KOPT-K1 (cell line): Measurements from ENCODE around the gene ILK.

Experiments
- H3K27ac ChIP-seq: fragments of 200-600 bp; sonication (generic); 2 replicates; pipeline ENCODE4 v1.5.1; 2016; ENCODE audit warnings: antibody characterized with exemption, mild to moderate bottlenecking, low read depth, low read length; ENCODE audit not compliant: poor library complexity, severe bottlenecking
- H3K36me3 ChIP-seq: fragments of 200-600 bp; sonication (generic); 2 replicates; pipeline ENCODE4 v1.5.1; 2017; ENCODE audit warnings: antibody characterized with exemption, mild to moderate bottlenecking, low read length, moderate library complexity; ENCODE audit not compliant: insufficient read depth
- H3K9me3 ChIP-seq: fragments of 200-600 bp; sonication (generic); 2 replicates; pipeline ENCODE4 v1.5.1; 2017; ENCODE audit warnings: antibody characterized with exemption, low read length, mild to moderate bottlenecking; ENCODE audit not compliant: insufficient read depth, poor library complexity, severe bottlenecking

The ILK gene

GRCh38 chr11:6620636-6621035 lies 17.1 kb downstream of the ILK start:
- Histone ChIP-seq H3K27ac (no peak overlapping the region), H3K9me3 (no peaks in the 10 kb centered on the region), H3K36me3 (peaks cover 17% of the 10 kb centered on the region; the same call in 1 of the 2 replicates)

- no peaks in the 10 kb centered on the region for H3K9me3 ChIP-seq
- peaks cover 22% of the 10 kb centered on the region; the same call in 1 of the 2 replicates for H3K36me3 ChIP-seq
- H3K27ac ChIP-seq = no peak overlapping the region
Measured at GRCh38 chr11:6621711-6622211, 18.2 kb downstream of the ILK start.

- no peaks in the 10 kb centered on the region for H3K9me3 ChIP-seq
- H3K36me3 ChIP-seq = peaks cover 27% of the 10 kb centered on the region; the same call in 1 of the 2 replicates
- H3K27ac ChIP-seq = no peak overlapping the region
Measured at GRCh38 chr11:6622261-6623171, 18.9 kb downstream of the ILK start.

DNA sequence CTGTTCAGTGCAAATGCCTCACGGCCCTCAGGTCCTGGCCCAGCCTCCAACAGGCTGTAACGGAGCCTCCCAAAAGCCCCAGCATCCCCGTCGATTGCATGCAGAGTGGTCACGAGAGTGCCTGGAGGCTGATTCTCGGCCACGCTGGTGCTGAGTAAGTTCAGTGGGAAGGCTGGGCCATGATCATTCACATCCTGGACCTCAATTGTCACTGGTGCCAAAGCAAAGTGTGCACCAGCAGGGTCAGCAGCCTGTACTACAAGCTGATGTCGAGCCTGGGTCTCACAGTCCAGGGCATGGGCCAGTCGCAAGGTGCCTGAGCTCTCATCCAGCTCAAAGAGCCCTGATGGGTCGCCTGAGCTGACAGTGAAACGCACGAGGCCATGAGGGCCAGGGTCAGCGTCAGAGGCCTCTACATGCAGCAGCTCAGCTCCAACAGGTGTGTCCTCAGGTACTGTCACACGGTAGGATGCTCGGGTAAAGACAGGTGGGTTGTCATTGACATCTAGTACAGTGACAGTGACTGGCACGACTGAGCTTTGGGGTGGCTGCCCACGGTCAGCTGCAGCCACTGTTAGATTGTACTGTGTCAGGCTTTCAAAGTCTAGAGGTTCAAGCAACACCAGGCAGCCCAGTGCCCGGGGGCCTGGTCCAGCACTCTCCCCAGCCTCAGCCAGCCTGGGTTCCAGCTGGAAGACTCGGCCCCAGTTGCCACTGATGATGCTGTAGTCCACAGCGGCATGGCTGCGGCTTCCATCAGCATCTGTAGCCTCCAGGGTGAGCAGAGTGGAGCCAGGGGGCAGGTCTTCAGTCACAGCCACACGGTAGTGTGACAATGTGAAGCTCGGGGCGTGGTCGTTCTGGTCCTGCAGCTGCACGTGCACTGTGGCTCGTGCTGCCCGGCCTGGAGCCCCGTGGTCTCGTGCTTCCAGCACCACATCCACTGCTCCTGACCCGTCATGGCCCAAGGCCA lies 20.1 kb downstream of the ILK start:
- Histone ChIP-seq H3K9me3 (no peaks in the 10 kb centered on the region), H3K36me3 (peaks cover 27% of the 10 kb centered on the region; the same call in 1 of the 2 replicates), H3K27ac (no peak overlapping the region)

DNA sequence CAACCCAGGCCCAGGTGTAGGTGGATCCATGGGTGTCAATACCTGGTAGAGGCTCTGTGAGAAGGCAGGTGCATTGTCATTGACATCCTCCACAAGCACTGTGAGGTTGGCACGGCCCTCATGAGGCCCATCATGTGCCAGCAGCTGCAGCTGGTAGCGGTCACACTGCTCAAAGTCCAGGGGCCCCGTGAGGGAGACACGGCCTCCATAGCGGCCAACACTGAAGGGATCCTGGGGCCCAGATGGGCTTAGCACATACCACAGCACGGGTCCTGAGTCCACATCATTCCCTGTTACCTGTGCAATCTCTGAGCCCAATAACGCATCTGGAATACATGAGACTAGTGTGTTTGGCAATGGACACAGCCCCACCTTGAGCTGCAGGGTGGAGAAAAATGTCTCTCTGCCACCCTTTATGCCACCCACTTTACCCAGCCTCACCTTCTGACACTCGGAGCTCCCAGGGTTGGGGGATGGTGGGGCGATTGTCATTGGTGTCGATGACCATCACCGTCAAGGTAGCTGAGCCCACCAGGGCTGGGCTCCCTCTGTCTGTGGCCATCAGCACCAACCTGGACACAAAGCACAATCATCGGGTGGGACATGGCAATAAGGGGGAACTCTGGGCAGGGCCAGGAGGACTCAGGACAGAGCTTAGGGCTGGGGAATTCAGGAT lies 21.7 kb downstream of the ILK start:
- no peak overlapping the region for H3K27ac ChIP-seq
- no peaks in the 10 kb centered on the region for H3K9me3 ChIP-seq
- H3K36me3 ChIP-seq = peaks cover 38% of the 10 kb centered on the region; the same call in 1 of the 2 replicates

DNA sequence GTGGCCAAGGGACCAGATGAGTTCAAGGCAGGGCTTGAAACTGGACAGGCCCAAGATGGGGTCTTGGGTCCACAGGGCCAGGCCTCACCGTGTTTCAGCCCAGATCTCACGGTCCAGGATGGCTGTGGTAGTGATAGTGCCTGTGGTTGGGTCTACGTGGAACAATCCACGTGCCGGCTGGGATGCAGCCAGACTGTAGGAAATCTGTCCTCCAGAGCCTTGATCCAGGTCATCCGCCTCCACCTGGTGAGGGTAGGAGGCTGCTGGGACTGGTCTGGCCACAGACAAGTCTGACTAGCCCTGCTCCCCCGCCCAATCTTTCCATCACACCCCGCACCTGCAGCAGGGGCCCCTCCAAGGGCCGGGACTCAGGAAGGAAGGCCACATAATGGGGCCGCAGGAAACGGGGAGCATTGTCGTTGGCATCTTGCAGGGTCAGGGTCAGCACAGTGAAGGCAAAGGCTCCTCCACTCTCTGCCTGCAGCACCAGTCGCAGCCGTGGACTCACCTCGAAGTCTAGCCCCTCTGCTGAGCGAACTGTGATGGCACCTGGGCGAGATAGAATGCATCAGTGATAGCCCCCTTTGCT lies 22.4 kb downstream of the ILK start:
- peaks cover 42% of the 10 kb centered on the region; the same call in 1 of the 2 replicates for H3K36me3 ChIP-seq
- H3K9me3 ChIP-seq = no peaks in the 10 kb centered on the region
- H3K27ac ChIP-seq = no peak overlapping the region

GRCh38 chr11:6626971-6627761 lies 23.6 kb downstream of the ILK start:
- Histone ChIP-seq H3K36me3 (peaks cover 53% of the 10 kb centered on the region; the same call in 1 of the 2 replicates), H3K27ac (peak overlapping the region; percentile 41), H3K9me3 (no peaks in the 10 kb centered on the region)

DNA sequence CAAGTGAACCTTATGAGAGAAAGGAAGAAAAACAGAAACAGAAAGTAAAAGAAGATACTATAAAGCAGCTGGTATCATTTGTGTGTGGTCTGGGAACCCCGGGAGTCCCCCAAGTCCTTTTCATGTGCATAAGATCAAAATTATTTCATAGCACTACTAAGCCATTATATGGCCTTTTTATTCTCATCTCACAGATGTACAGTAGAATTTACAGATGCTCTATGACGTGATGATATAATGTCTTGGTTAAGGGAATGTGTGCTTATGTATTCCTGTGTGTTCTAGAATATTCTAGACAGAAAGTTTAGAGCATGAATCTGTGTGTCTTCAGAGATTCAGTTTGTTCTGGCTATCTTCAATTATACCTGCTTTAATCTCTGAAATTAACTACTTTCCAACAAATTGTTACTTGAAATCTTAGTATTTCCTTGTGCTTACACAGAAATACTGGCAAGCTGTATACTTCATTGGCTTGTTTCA lies 24.2 kb downstream of the ILK start:
- no peaks in the 10 kb centered on the region for H3K9me3 ChIP-seq
- H3K27ac ChIP-seq = peak overlapping the region; percentile 41
- H3K36me3 ChIP-seq = peaks cover 53% of the 10 kb centered on the region; the same call in 1 of the 2 replicates

GRCh38 chr11:6628526-6628925 lies 25.0 kb downstream of the ILK start:
- H3K27ac ChIP-seq = no peak overlapping the region
- H3K36me3 ChIP-seq = peaks cover 53% of the 10 kb centered on the region; the same call in 1 of the 2 replicates
- H3K9me3 ChIP-seq = no peaks in the 10 kb centered on the region

- no peak overlapping the region for H3K27ac ChIP-seq
- H3K36me3 ChIP-seq = peaks cover 50% of the 10 kb centered on the region; the same call in 1 of the 2 replicates
- H3K9me3 ChIP-seq = no peaks in the 10 kb centered on the region
Measured at GRCh38 chr11:6629573-6629891, 26.0 kb downstream of the ILK start.

- Histone ChIP-seq H3K27ac (no peak overlapping the region), H3K36me3 (peaks cover 48% of the 10 kb centered on the region; the same call in 1 of the 2 replicates), H3K9me3 (no peaks in the 10 kb centered on the region)
Measured at GRCh38 chr11:6629892-6630631, 26.5 kb downstream of the ILK start.

- H3K9me3 ChIP-seq = no peaks in the 10 kb centered on the region
- peaks cover 41% of the 10 kb centered on the region; the same call in 1 of the 2 replicates for H3K36me3 ChIP-seq
Measured at GRCh38 chr11:6630632-6631291, 27.2 kb downstream of the ILK start.

More at GRCh38 chr11:6630632-6631291, 27.2 kb downstream of the ILK start:
- no peak overlapping the region for H3K27ac ChIP-seq
